GM12878 (cell line): ENCODE results near the gene SLC25A27. TPM values are rescaled to one million over a fixed set of nuclear protein-coding genes. Genes with fewer than 3 reads are reported as not detected.

Source experiments
- ATAC-seq: fragments of 200-7000 bp; cut with Tn5 transposase; 3 replicates; pipeline ENCODE4 v1.9.1; 2020; ENCODE audit warnings: mild to moderate bottlenecking, moderate library complexity
- BruUV-seq: library from RNA; stranded (reverse); fragments of 400-500 nt; replicated peaks from 2 replicates; lab custom pipeline; 2021; lab: Mats Ljungman, UMichigan
- CTCF ChIA-PET: fragments of 300-600 bp; sonication (Branson Sonifier 250); formaldehyde crosslinking; extraction: SDS; loops from one replicate; lab custom pipeline; 2021; ENCODE audit warnings: inconsistent platforms; lab: Yijun Ruan, JAX
- POLR2A ChIA-PET: fragments of 350-600 bp; formaldehyde crosslinking; extraction: SDS; loops from one replicate; lab custom pipeline; 2021; ENCODE audit warnings: inconsistent platforms; lab: Charles Lee
- RAD21 ChIA-PET: fragments of 300-600 bp; sonication (Branson Sonifier 250); formaldehyde crosslinking; loops from one replicate; lab custom pipeline; 2023; ENCODE audit warnings: antibody characterized with exemption; ENCODE audit not compliant: unreplicated experiment; lab: Charles Lee
- SMC1A ChIA-PET: fragments of 300-600 bp; sonication (Branson Sonifier 250); formaldehyde crosslinking; loops from one replicate; lab custom pipeline; 2023; ENCODE audit not compliant: unreplicated experiment, uncharacterized antibody; lab: Charles Lee
- DNase-seq: peaks from one replicate; pipeline ENCODE4 v3.0.0-alpha.2; 2011; ENCODE audit warnings: low read depth, low spot score
- FAIRE-seq: peaks from 3 replicates; lab custom pipeline; 2011; peaks lifted over from hg19 to GRCh38; lab: Jason Lieb, UNC
- H2AFZ ChIP-seq: 2 replicates; pipeline ENCODE4 v1.6.0; 2011; ENCODE audit warnings: low read depth, low read length, control low read depth; ENCODE audit not compliant: control insufficient read depth
- H3K27ac ChIP-seq: 2 replicates; pipeline ENCODE4 v1.5.1; 2011; ENCODE audit warnings: control low read depth; ENCODE audit not compliant: control insufficient read depth, insufficient read depth
- H3K27me3 ChIP-seq, 2 experiments: replicated peaks in 1 of 2; 2 replicates each; pipeline versions ENCODE4 v1.6.0 to v1.6.1; 2011; ENCODE audit warnings: low read length in 1 of 2; ENCODE audit not compliant: control insufficient read depth in 2 of 2, insufficient read depth in 2 of 2
- H3K36me3 ChIP-seq, 2 experiments: 2 replicates each; pipeline ENCODE4 v1.5.1; 2011; ENCODE audit warnings: low read length in 1 of 2; ENCODE audit not compliant: control insufficient read depth in 2 of 2, insufficient read depth in 2 of 2
- H3K4me1 ChIP-seq: 2 replicates; pipeline ENCODE4 v1.6.1; 2011; ENCODE audit warnings: mild to moderate bottlenecking, low read length, moderate library complexity, mixed read lengths; ENCODE audit not compliant: control insufficient read depth, insufficient read depth
- H3K4me2 ChIP-seq: 2 replicates; pipeline ENCODE4 v1.6.0; 2011; ENCODE audit warnings: control low read depth; ENCODE audit not compliant: control insufficient read depth, insufficient read depth
- H3K4me3 ChIP-seq: fragments of 200-600 bp; sonication (generic); 2 replicates; pipeline ENCODE4 v1.5.1; 2016
- H3K79me2 ChIP-seq: 2 replicates; pipeline ENCODE4 v1.6.0; 2011; ENCODE audit warnings: low read length; ENCODE audit not compliant: control insufficient read depth, insufficient read depth
- H3K9ac ChIP-seq: 2 replicates; pipeline ENCODE4 v1.8.0; 2011; ENCODE audit warnings: low read length, control low read depth, mixed read lengths; ENCODE audit not compliant: control insufficient read depth, insufficient read depth
- H3K9me3 ChIP-seq: replicated peaks from 3 replicates; pipeline ENCODE4 v1.5.1; 2011; ENCODE audit warnings: mild to moderate bottlenecking, low read length; ENCODE audit not compliant: control insufficient read depth, insufficient read depth
- H4K20me1 ChIP-seq: 2 replicates; pipeline ENCODE4 v1.6.0; 2011; ENCODE audit not compliant: control insufficient read depth, insufficient read depth
- ASH2L ChIP-seq: fragments of 300-600, 200-600 bp; sonication (generic); IDR thresholded peaks from 2 replicates; pipeline ENCODE4 v1.6.1; 2017; ENCODE audit warnings: low read depth, mild to moderate bottlenecking, borderline replicate concordance
- DPF2 ChIP-seq: fragments of 450-650 bp; IDR thresholded peaks from 2 replicates; pipeline ENCODE4 v1.6.1; 2017; ENCODE audit warnings: mild to moderate bottlenecking
- MYC ChIP-seq: IDR thresholded peaks from 2 replicates; pipeline ENCODE4 v1.6.1; 2011; ENCODE audit warnings: mild to moderate bottlenecking, low read length, moderate library complexity, inconsistent platforms; ENCODE audit not compliant: insufficient read depth, insufficient replicate concordance, insufficient read length, severe bottlenecking
- NFYA ChIP-seq: IDR thresholded peaks from 2 replicates; pipeline ENCODE4 v1.6.1; 2011; ENCODE audit warnings: low read depth, mild to moderate bottlenecking, low read length, improper control_type of control experiment, borderline replicate concordance
- NR2F1 ChIP-seq: fragments of 450-650 bp; conservative IDR thresholded peaks from 2 replicates; pipeline ENCODE4 v1.6.1; 2017; ENCODE audit warnings: mild to moderate bottlenecking
- POLR2AphosphoS2 ChIP-seq: IDR thresholded peaks from 2 replicates; pipeline ENCODE4 v1.6.1; 2011; ENCODE audit warnings: low read depth, mild to moderate bottlenecking, low read length, improper control_type of control experiment, moderate library complexity
- RB1 ChIP-seq: fragments of 450-650 bp; formaldehyde crosslinking; IDR thresholded peaks from 2 replicates; pipeline ENCODE4 v1.6.1; 2017; ENCODE audit warnings: mild to moderate bottlenecking, borderline replicate concordance
- SMC3 ChIP-seq: IDR thresholded peaks from 2 replicates; pipeline ENCODE4 v1.6.1; 2011; ENCODE audit warnings: low read length, improper control_type of control experiment, borderline replicate concordance
- TARDBP ChIP-seq: IDR thresholded peaks from 2 replicates; pipeline ENCODE4 v1.6.1; 2016; ENCODE audit warnings: borderline replicate concordance
- WRNIP1 ChIP-seq: IDR thresholded peaks from 2 replicates; pipeline ENCODE4 v1.6.1; 2011; ENCODE audit warnings: low read depth, low read length, improper control_type of control experiment, borderline replicate concordance
- ZBED1 ChIP-seq: IDR thresholded peaks from 2 replicates; pipeline ENCODE4 v1.6.1; 2016; ENCODE audit warnings: borderline replicate concordance
- ZNF274 ChIP-seq: IDR thresholded peaks from one replicate; pipeline ENCODE4 v1.8.0; 2011; ENCODE audit not compliant: insufficient read length, insufficient read depth
- ZNF384 ChIP-seq: IDR thresholded peaks from 2 replicates; pipeline ENCODE4 v1.6.1; 2012; ENCODE audit warnings: low read depth, mild to moderate bottlenecking, low read length, improper control_type of control experiment, borderline replicate concordance
- ZSCAN29 ChIP-seq: fragments of 450-650 bp; IDR thresholded peaks from 2 replicates; pipeline ENCODE4 v1.6.1; 2017; ENCODE audit warnings: mild to moderate bottlenecking, moderate library complexity
- WGBS: methylation state at CpG from one replicate; pipeline ENCODE4 v1.1.6; 2016; ENCODE audit warnings: low lambda C conversion rate; ENCODE audit not compliant: insufficient replicate concordance, insufficient coverage; ENCODE audit errors: missing lambda C conversion rate; 5-methylcytosine and 5-hydroxymethylcytosine counted together
- in situ Hi-C: fragments of 300-500 bp; cut with MboI; formaldehyde crosslinking; loops from 9 replicates; pipeline ENCODE4 v1.14.3; 2018; ENCODE audit warnings: mixed read lengths
- intact Hi-C: fragments of 100-400 bp; cut with micrococcal nuclease; formaldehyde crosslinking; loops from one replicate; pipeline ENCODE4 v1.14.2; 2022; ENCODE audit not compliant: unreplicated experiment
- polyA plus RNA-seq, 11 experiments: library from polyadenylated mRNA; depleted of rRNA in 4 of 11; unstranded in 6 of 11; stranded (reverse) in 5 of 11; fragments of >200 nt; fragmentation: Nextera tagmentation in 4 of 11; fragmentation: Illumina TruSeq in 1 of 11; extraction: Ambion mirVana in 4 of 11; extraction: Trizol in 1 of 11; gene quantifications; 1 replicate in 1 of 11; 2 replicates in 10 of 11; pipeline versions ENCODE4 v1.2.1 to v1.2.3, GENCODE V29; 2011 to 2016; ENCODE audit warnings: inconsistent platforms in 2 of 11, missing spikeins in 2 of 11, low read depth in 1 of 11
- total RNA-seq, 4 experiments: library from RNA; depleted of rRNA in 3 of 4; stranded (reverse); fragments of >200 nt in 3 of 4; fragmentation: Illumina TruSeq in 1 of 4; extraction: Trizol in 1 of 4; gene quantifications; 2 replicates each; pipeline versions ENCODE4 v1.2.1 to v1.2.3, GENCODE V29; 2013 to 2021
- TF ChIP-seq, protein P1 (sequence below): fragments of 450-650 bp; IDR thresholded peaks from 2 replicates; pipeline ENCODE4 v1.6.1; 2017; ENCODE audit warnings: borderline replicate concordance
- TF ChIP-seq, protein P2 (sequence below): IDR thresholded peaks from 2 replicates; pipeline ENCODE4 v1.6.1; 2012; ENCODE audit warnings: low read depth, low read length, improper control_type of control experiment
- TF ChIP-seq, protein P3 (sequence below): fragments of 450-650 bp; formaldehyde crosslinking; IDR thresholded peaks from 2 replicates; pipeline ENCODE4 v1.5.0; 2022; ENCODE audit warnings: mild to moderate bottlenecking, missing genetic modification characterization
- TF ChIP-seq, protein P4 (sequence below): IDR thresholded peaks from 2 replicates; pipeline ENCODE4 v1.6.1; 2012; ENCODE audit warnings: low read depth, low read length, improper control_type of control experiment

SLC25A27 gene
- total and polyA plus RNA-seq, 10 of the 15 experiments (the other 5 are each of a cell fraction or from before 2014, with no cell fraction given) = not detected

DNA sequence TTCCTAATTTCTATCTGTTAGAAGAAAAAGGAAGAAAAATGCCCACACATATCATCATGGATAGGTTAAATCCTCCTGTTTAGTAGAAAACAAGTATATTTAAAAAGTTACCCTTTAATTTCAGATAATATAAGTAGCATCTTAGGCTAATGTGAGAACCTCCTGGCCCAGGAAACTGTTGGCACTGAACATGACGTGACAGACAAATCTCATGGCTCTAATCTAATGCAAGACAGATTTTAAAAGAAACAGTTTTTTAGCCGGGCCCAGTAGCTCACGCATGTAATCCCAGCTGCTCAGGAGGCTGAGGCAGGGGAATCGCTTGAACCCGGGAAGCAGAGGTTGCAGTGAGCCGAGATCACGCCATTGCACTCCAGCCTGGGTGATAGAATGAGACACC lies 23.1 kb upstream of the SLC25A27 start:
- DNase-seq = no peak
- Histone ChIP-seq H3K27me3 (peaks cover 0 to 2% of the 10 kb centered on the region in 2 experiments; a peak in 1 of 4 replicates), H3K9ac (no peak overlapping the region), H3K9me3 (no peaks in the 10 kb centered on the region), H3K27ac (no peak overlapping the region), H2AFZ (no peak overlapping the region), H3K79me2 (no peaks in the 10 kb centered on the region), H3K4me1 (no peaks in the 10 kb centered on the region), H4K20me1 (no peaks in the 10 kb centered on the region), H3K36me3 (no peaks in the 10 kb centered on the region), H3K4me2 (no peak overlapping the region), H3K4me3 (no peak overlapping the region)
- no TSS peak for BruUV-seq
- 49% methylated on average over 7 of the region's 7 CpGs for WGBS
- ATAC-seq = no peak
- RAD21 ChIA-PET = no interaction called here
- intact Hi-C loops (loop anchor here (5.0 kb wide), 1 partner anchor 697 kb away; no protein-coding TSS in a partner anchor), in situ Hi-C loops (loop anchor here (5.0 to 25.0 kb wide), 3 partner anchors 202 to 542 kb away; no protein-coding TSS in a partner anchor)
- FAIRE-seq = no peak
- POLR2A ChIA-PET = no interaction called here
- CTCF ChIA-PET = no interaction called here
- TF ChIP-seq ZNF274 = no peak
- no peak for TF ChIP-seq SMC3
- TF ChIP-seq, protein P1, sequence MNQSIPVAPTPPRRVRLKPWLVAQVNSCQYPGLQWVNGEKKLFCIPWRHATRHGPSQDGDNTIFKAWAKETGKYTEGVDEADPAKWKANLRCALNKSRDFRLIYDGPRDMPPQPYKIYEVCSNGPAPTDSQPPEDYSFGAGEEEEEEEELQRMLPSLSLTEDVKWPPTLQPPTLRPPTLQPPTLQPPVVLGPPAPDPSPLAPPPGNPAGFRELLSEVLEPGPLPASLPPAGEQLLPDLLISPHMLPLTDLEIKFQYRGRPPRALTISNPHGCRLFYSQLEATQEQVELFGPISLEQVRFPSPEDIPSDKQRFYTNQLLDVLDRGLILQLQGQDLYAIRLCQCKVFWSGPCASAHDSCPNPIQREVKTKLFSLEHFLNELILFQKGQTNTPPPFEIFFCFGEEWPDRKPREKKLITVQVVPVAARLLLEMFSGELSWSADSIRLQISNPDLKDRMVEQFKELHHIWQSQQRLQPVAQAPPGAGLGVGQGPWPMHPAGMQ = no peak
- TF ChIP-seq ZBED1 = no peak
- TF ChIP-seq NFYA = no peak
- TF ChIP-seq, protein P2, sequence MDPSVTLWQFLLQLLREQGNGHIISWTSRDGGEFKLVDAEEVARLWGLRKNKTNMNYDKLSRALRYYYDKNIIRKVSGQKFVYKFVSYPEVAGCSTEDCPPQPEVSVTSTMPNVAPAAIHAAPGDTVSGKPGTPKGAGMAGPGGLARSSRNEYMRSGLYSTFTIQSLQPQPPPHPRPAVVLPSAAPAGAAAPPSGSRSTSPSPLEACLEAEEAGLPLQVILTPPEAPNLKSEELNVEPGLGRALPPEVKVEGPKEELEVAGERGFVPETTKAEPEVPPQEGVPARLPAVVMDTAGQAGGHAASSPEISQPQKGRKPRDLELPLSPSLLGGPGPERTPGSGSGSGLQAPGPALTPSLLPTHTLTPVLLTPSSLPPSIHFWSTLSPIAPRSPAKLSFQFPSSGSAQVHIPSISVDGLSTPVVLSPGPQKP = no peak
- no peak for TF ChIP-seq MYC
- TF ChIP-seq ZSCAN29 = no peak
- TF ChIP-seq DPF2 = no peak
- TF ChIP-seq ZNF384 = no peak
- no peak for TF ChIP-seq POLR2AphosphoS2
- no peak for TF ChIP-seq TARDBP
- no peak for TF ChIP-seq WRNIP1
- TF ChIP-seq, protein P3, sequence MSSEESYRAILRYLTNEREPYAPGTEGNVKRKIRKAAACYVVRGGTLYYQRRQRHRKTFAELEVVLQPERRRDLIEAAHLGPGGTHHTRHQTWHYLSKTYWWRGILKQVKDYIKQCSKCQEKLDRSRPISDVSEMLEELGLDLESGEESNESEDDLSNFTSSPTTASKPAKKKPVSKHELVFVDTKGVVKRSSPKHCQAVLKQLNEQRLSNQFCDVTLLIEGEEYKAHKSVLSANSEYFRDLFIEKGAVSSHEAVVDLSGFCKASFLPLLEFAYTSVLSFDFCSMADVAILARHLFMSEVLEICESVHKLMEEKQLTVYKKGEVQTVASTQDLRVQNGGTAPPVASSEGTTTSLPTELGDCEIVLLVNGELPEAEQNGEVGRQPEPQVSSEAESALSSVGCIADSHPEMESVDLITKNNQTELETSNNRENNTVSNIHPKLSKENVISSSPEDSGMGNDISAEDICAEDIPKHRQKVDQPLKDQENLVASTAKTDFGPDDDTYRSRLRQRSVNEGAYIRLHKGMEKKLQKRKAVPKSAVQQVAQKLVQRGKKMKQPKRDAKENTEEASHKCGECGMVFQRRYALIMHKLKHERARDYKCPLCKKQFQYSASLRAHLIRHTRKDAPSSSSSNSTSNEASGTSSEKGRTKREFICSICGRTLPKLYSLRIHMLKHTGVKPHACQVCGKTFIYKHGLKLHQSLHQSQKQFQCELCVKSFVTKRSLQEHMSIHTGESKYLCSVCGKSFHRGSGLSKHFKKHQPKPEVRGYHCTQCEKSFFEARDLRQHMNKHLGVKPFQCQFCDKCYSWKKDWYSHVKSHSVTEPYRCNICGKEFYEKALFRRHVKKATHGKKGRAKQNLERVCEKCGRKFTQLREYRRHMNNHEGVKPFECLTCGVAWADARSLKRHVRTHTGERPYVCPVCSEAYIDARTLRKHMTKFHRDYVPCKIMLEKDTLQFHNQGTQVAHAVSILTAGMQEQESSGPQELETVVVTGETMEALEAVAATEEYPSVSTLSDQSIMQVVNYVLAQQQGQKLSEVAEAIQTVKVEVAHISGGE (CRISPR knock-in tag) = no peak
- TF ChIP-seq NR2F1 = no peak
- TF ChIP-seq RB1 = no peak
- TF ChIP-seq, protein P4, sequence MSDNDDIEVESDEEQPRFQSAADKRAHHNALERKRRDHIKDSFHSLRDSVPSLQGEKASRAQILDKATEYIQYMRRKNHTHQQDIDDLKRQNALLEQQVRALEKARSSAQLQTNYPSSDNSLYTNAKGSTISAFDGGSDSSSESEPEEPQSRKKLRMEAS = no peak
- no peak for TF ChIP-seq ASH2L
- SMC1A ChIA-PET = interaction anchor here (2.0 kb wide), 1 partner anchor 539 kb away, joined by 6 read pairs; no protein-coding TSS in a partner anchor
